NOMO-1 (cell line): ENCODE results near the gene NFATC1.

Source experiments
- DNase-seq, 2 experiments: peaks; one replicate each; lab custom pipeline; 2025; ENCODE audit not compliant: unreplicated experiment in 2 of 2; lab: John Stamatoyannopoulos, UW

NFATC1 gene

GRCh38 chr18:79560042-79560860 is 164.5 kb downstream of the NFATC1 start:
- no peak for DNase-seq

- DNase-seq = no peak
These were observed 165.1 kb downstream of the NFATC1 start for GRCh38 chr18:79560861-79561210.

- no peak for DNase-seq
These were observed 168.2 kb downstream of the NFATC1 start for GRCh38 chr18:79563949-79564348.

- DNase-seq = no peak
These were observed 168.7 kb downstream of the NFATC1 start for GRCh38 chr18:79564441-79564840.

- peak; percentile 77 to 91 for DNase-seq
These were observed 171.2 kb downstream of the NFATC1 start for GRCh38 chr18:79566771-79567431.

- no peak for DNase-seq
These were observed 171.9 kb downstream of the NFATC1 start for GRCh38 chr18:79567481-79568147.

GRCh38 chr18:79568543-79569205 is 172.9 kb downstream of the NFATC1 start:
- no peak for DNase-seq

GRCh38 chr18:79569720-79570119 is 174.0 kb downstream of the NFATC1 start:
- no peak for DNase-seq

GRCh38 chr18:79570266-79571201 is 174.8 kb downstream of the NFATC1 start:
- DNase-seq = peak; percentile 76 to 85

GRCh38 chr18:79571211-79572092 is 175.7 kb downstream of the NFATC1 start:
- DNase-seq = no peak

GRCh38 chr18:79572093-79572780 is 176.5 kb downstream of the NFATC1 start:
- DNase-seq = no peak

- no peak for DNase-seq
These were observed 177.2 kb downstream of the NFATC1 start for GRCh38 chr18:79572848-79573451.

GRCh38 chr18:79573921-79574491 is 178.3 kb downstream of the NFATC1 start:
- DNase-seq = no peak

GRCh38 chr18:79574938-79575525 is 179.3 kb downstream of the NFATC1 start:
- DNase-seq = peak; percentile 81 to 90

- DNase-seq = no peak
These were observed 180.4 kb downstream of the NFATC1 start for GRCh38 chr18:79575891-79576685.

GRCh38 chr18:79576686-79577351 is 181.1 kb downstream of the NFATC1 start:
- no peak for DNase-seq
